PC-3 (cell line): ENCODE measurements around the gene SF3B6. TPM values are rescaled to one million over a fixed set of nuclear protein-coding genes. Genes with fewer than 3 reads are reported as not detected.

Experiments used
- ATAC-seq: fragments of 200-7000 bp; cut with Tn5 transposase; 2 replicates; pipeline ENCODE4 v1.9.1; 2020; ENCODE audit warnings: mild to moderate bottlenecking, moderate library complexity
- BruUV-seq: library from RNA; stranded (reverse); fragments of 400-500 nt; replicated peaks from 2 replicates; lab custom pipeline; 2021; lab: Mats Ljungman, UMichigan
- CTCF ChIA-PET: fragments of 300-600 bp; sonication (Branson Sonifier 250); formaldehyde crosslinking; loops from one replicate; lab custom pipeline; 2022; ENCODE audit warnings: antibody characterized with exemption; lab: Charles Lee
- POLR2A ChIA-PET: fragments of 300-600 bp; sonication (Branson Sonifier 250); formaldehyde crosslinking; loops from one replicate; lab custom pipeline; 2022; ENCODE audit warnings: antibody characterized with exemption; ENCODE audit not compliant: unreplicated experiment; lab: Charles Lee
- DNase-seq: peaks from one replicate; pipeline ENCODE4 v3.0.0-alpha.2; 2015
- H2AFZ ChIP-seq: fragments of 300-600 bp; sonication (generic); 2 replicates; pipeline ENCODE4 v1.6.0; 2016; ENCODE audit warnings: antibody characterized with exemption, low read length
- H3F3A ChIP-seq: fragments of 300-600 bp; sonication (generic); one replicate; pipeline ENCODE4 v1.6.0; 2017; ENCODE audit warnings: antibody characterized with exemption, low read length, control low read depth, mild to moderate bottlenecking; ENCODE audit not compliant: unreplicated experiment
- H3K27ac ChIP-seq: fragments of 300-600 bp; sonication (generic); 2 replicates; pipeline ENCODE4 v1.5.1; 2016; ENCODE audit warnings: mild to moderate bottlenecking, low read length
- H3K27me3 ChIP-seq: fragments of 300-600 bp; sonication (generic); 2 replicates; pipeline ENCODE4 v1.6.1; 2016; ENCODE audit warnings: low read length, mixed read lengths
- H3K36me3 ChIP-seq: fragments of 300-600 bp; sonication (generic); 2 replicates; pipeline ENCODE4 v1.6.1; 2016; ENCODE audit warnings: low read depth, mixed run types, low read length, mixed read lengths
- H3K4me1 ChIP-seq: fragments of 300-600 bp; sonication (generic); 2 replicates; pipeline ENCODE4 v1.5.1; 2016; ENCODE audit warnings: low read length; ENCODE audit not compliant: insufficient read depth
- H3K4me2 ChIP-seq: fragments of 300-600 bp; sonication (generic); 2 replicates; pipeline ENCODE4 v1.6.0; 2016; ENCODE audit warnings: low read length
- H3K4me3 ChIP-seq: fragments of 300-600 bp; sonication (generic); 2 replicates; pipeline ENCODE4 v1.5.1; 2016; ENCODE audit warnings: mild to moderate bottlenecking, low read length, mixed read lengths
- H3K79me2 ChIP-seq: fragments of 300-600 bp; sonication (generic); 2 replicates; pipeline ENCODE4 v1.6.1; 2017; ENCODE audit warnings: low read length, mixed read lengths
- H3K9ac ChIP-seq: fragments of 300-600 bp; sonication (generic); 2 replicates; pipeline ENCODE4 v1.6.0; 2016; ENCODE audit warnings: mild to moderate bottlenecking, low read length
- H3K9me2 ChIP-seq: fragments of 300-600 bp; sonication (generic); replicated peaks from 2 replicates; pipeline ENCODE4 v1.6.1; 2016; ENCODE audit warnings: mixed run types, low read length, mixed read lengths
- H3K9me3 ChIP-seq: fragments of 300-600 bp; sonication (generic); 2 replicates; pipeline ENCODE4 v1.6.1; 2016; ENCODE audit warnings: low read length, mixed read lengths
- H4K20me1 ChIP-seq: fragments of 300-600 bp; sonication (generic); 2 replicates; pipeline ENCODE4 v1.6.1; 2016; ENCODE audit warnings: low read length, mixed read lengths
- CTCF ChIP-seq: fragments of 300-600 bp; sonication (generic); conservative IDR thresholded peaks from 2 replicates; pipeline ENCODE4 v1.5.1; 2017; ENCODE audit warnings: antibody characterized with exemption, low read depth, mild to moderate bottlenecking, low read length
- EZH2 ChIP-seq: fragments of 300-600 bp; sonication (generic); IDR thresholded peaks from one replicate; pipeline ENCODE4 v1.6.1; 2017; ENCODE audit warnings: antibody characterized with exemption, mild to moderate bottlenecking, low read length; ENCODE audit not compliant: unreplicated experiment
- EZH2phosphoT487 ChIP-seq: fragments of 300-600 bp; sonication (generic); IDR thresholded peaks from 2 replicates; pipeline ENCODE4 v1.6.1; 2018; ENCODE audit warnings: mild to moderate bottlenecking, antibody characterized with exemption, low read length, borderline replicate concordance
- intact Hi-C: fragments of 100-400 bp; cut with micrococcal nuclease; formaldehyde crosslinking; loops from 2 replicates; pipeline ENCODE4 v1.9.0; 2023
- total RNA-seq: library from RNA; depleted of rRNA; stranded (reverse); fragments of >200 nt; gene quantifications from 2 replicates; pipeline ENCODE4 v1.2.3, GENCODE V29; 2014

SF3B6 gene
- total RNA-seq, 1 experiment from 2014 or later = 220 TPM

- BruUV-seq = no TSS peak
- Histone ChIP-seq H3K27me3 (no peaks in the 10 kb centered on the region), H3K36me3 (no peaks in the 10 kb centered on the region), H3K4me1 (peaks cover 19% of the 10 kb centered on the region), H3F3A (no peaks in the 10 kb centered on the region), H4K20me1 (no peaks in the 10 kb centered on the region), H3K9me2 (no peaks in the 10 kb centered on the region), H3K9ac (peak within 1 kb of the TSS; percentile 79), H3K79me2 (peaks cover 18% of the 10 kb centered on the region), H3K27ac (peak within 1 kb of the TSS; percentile 23), H2AFZ (peak within 1 kb of the TSS; percentile 96), H3K9me3 (no peaks in the 10 kb centered on the region), H3K4me3 (peak within 1 kb of the TSS; percentile 82), H3K4me2 (peak within 1 kb of the TSS; percentile 85)
- peak; percentile 96 for ATAC-seq
- intact Hi-C loops = no loop called here
- TF ChIP-seq EZH2 = no peak
- TF ChIP-seq EZH2phosphoT487 = no peak
- TF ChIP-seq CTCF = no peak
- ChIA-PET CTCF (interaction anchor here (0.6 kb wide), 1 partner anchor 28 kb away, joined by 6 read pairs; no protein-coding TSS in a partner anchor), POLR2A (interaction anchor here (0.6 to 1.1 kb wide), 2 partner anchors 18 to 39 kb away, joined by 4 to 5 read pairs; no protein-coding TSS in a partner anchor)
- DNase-seq = peak; percentile 84
These were observed 47.2 kb upstream of the SF3B6 start, which contains the start of the genes FAM228B and PFN4 for GRCh38 chr2:24123195-24123921. FAM228B (plus strand) TSS chr2:24123469; CDS start chr2:24124362, 893 bp downstream. PFN4 (minus strand) TSS chr2:24123334; CDS start chr2:24122535, 799 bp downstream.

GRCh38 chr2:24122366-24123194, 46.5 kb upstream of the SF3B6 start:
- Histone ChIP-seq H4K20me1 (no peaks in the 10 kb centered on the region), H3K4me2 (peak overlapping the region; percentile 85), H2AFZ (peak overlapping the region; percentile 96), H3K9ac (peak overlapping the region; percentile 79), H3K4me1 (peaks cover 19% of the 10 kb centered on the region), H3K79me2 (peaks cover 18% of the 10 kb centered on the region), H3K36me3 (no peaks in the 10 kb centered on the region), H3K27me3 (no peaks in the 10 kb centered on the region), H3K9me2 (no peaks in the 10 kb centered on the region), H3K27ac (peak overlapping the region; percentile 23; the same call in 1 of the 2 replicates), H3K4me3 (peak overlapping the region; percentile 82), H3K9me3 (no peaks in the 10 kb centered on the region), H3F3A (no peaks in the 10 kb centered on the region)
- POLR2A ChIA-PET = interaction anchor here (0.6 to 1.1 kb wide), 2 partner anchors 17 to 38 kb away, joined by 4 to 5 read pairs; no protein-coding TSS in a partner anchor
- CTCF ChIA-PET = interaction anchor here (0.6 kb wide), 1 partner anchor 29 kb away, joined by 6 read pairs; no protein-coding TSS in a partner anchor
- intact Hi-C loops = no loop called here
- no peak for DNase-seq
- ATAC-seq = no peak; the same call in 1 of the 2 replicates
- TSS peak; percentile 85 for BruUV-seq
- no peak for TF ChIP-seq EZH2phosphoT487
- no peak for TF ChIP-seq EZH2
- no peak for TF ChIP-seq CTCF
